GM12891 (cell line): Measurements from ENCODE around the gene DARS1.
"Not testable (repeated sequence)": the region's sequence is repeated elsewhere in the genome, so short reads cannot be mapped to it uniquely, and the experiment has no call there.

ENCODE experiments used
- POLR2A ChIP-seq: IDR thresholded peaks from 2 replicates; pipeline ENCODE4 v1.6.1; 2011; ENCODE audit warnings: low read depth, low read length, control low read depth
- POLR2AphosphoS5 ChIP-seq: IDR thresholded peaks from 2 replicates; pipeline ENCODE4 v1.6.1; 2011; ENCODE audit warnings: low read depth, low read length, control low read depth
- POU2F2 ChIP-seq: IDR thresholded peaks from 2 replicates; pipeline ENCODE4 v1.6.1; 2011; ENCODE audit warnings: low read depth, mild to moderate bottlenecking, control low read depth, low read length, moderate library complexity
- SPI1 ChIP-seq: IDR thresholded peaks from 2 replicates; pipeline ENCODE4 v1.6.1; 2011; ENCODE audit warnings: low read depth, low read length, control low read depth
- TAF1 ChIP-seq: IDR thresholded peaks from 2 replicates; pipeline ENCODE4 v1.6.1; 2011; ENCODE audit warnings: low read depth, low read length, control low read depth

DNA sequence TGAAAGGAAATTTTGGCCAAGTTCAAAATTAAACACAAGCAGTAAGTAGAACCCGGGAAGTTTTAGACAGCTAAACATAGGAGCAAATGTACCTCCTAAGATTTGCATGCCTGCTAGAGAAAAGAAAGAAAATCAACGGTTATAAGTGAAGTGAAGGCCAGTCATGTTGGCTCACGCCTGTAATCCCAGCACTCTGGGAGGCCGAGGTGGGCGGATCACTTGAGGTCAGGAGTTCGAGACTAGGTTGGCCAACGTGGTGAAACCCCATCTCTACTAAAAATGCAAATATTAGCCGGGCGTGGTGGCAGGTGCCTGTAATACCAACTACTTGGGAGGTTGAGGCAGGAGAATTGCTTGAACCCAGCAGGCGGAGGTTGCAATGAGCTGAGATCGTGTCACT is 21.0 kb downstream of the DARS1 start:
- not testable (repeated sequence) for TF ChIP-seq POLR2A, POLR2AphosphoS5, TAF1, POU2F2, SPI1
